Lower leg skin (tissue), 3 donors: ENCODE results near the gene ATAD5.

Experiments
- CTCF ChIP-seq, 3 donors: fragments of 450-650 bp; IDR thresholded peaks; one replicate each; pipeline ENCODE4 v1.5.1; 2016; ENCODE audit warnings: antibody characterized with exemption in 3 of 3, mild to moderate bottlenecking in 3 of 3, moderate library complexity in 2 of 3
- POLR2A ChIP-seq, 2 donors: fragments of 450-650 bp; IDR thresholded peaks; one replicate each; pipeline ENCODE4 v1.6.1; 2016 to 2017; ENCODE audit warnings: antibody characterized with exemption in 2 of 2, mild to moderate bottlenecking in 1 of 2, moderate library complexity in 1 of 2

GRCh38 chr17:30794372-30794771 lies 37.4 kb upstream of the ATAD5 start:
- TF ChIP-seq CTCF (IDR thresholded peaks at IDR 0.05) (no peak), POLR2A (IDR thresholded peaks at IDR 0.05) (no peak)
